Mucosa of stomach (tissue), 1 donor: ENCODE results near the gene CEP170.
"Not testable (repeated sequence)": the region's sequence is repeated elsewhere in the genome, so short reads cannot be mapped to it uniquely, and the experiment has no call there.

Experiments used
- H3K27me3 ChIP-seq: one replicate; pipeline ENCODE4 v1.7.0; 2013; ENCODE audit warnings: mild to moderate bottlenecking, low read length; ENCODE audit not compliant: control insufficient read depth, insufficient read depth
- H3K36me3 ChIP-seq: one replicate; pipeline ENCODE4 v1.7.0; 2013; ENCODE audit warnings: low read length; ENCODE audit not compliant: control insufficient read depth, insufficient read depth
- H3K4me1 ChIP-seq: one replicate; pipeline ENCODE4 v1.7.0; 2013; ENCODE audit warnings: mild to moderate bottlenecking, low read length; ENCODE audit not compliant: control insufficient read depth, insufficient read depth
- H3K4me3 ChIP-seq: one replicate; pipeline ENCODE4 v1.7.0; 2013; ENCODE audit warnings: low read length
- H3K9ac ChIP-seq: one replicate; pipeline ENCODE4 v1.7.0; 2013; ENCODE audit warnings: mild to moderate bottlenecking, low read length, moderate library complexity
- H3K9me3 ChIP-seq: one replicate; pipeline ENCODE4 v1.7.0; 2013; ENCODE audit warnings: mild to moderate bottlenecking, low read length, moderate library complexity; ENCODE audit not compliant: control insufficient read depth
- donor health status: Pancreatic carcinoma.

The CEP170 gene

GRCh38 chr1:243116187-243116586, 138.9 kb downstream of the CEP170 start:
- H3K27me3 ChIP-seq, H3K36me3 ChIP-seq, H3K4me3 ChIP-seq, H3K9me3 ChIP-seq, H3K9ac ChIP-seq, H3K4me1 ChIP-seq: not testable (repeated sequence)

GRCh38 chr1:243114769-243115168, 140.3 kb downstream of the CEP170 start:
- H3K4me1 ChIP-seq, H3K9ac ChIP-seq, H3K4me3 ChIP-seq, H3K36me3 ChIP-seq, H3K27me3 ChIP-seq, H3K9me3 ChIP-seq: not testable (repeated sequence)

- not testable (repeated sequence) for H3K4me3 ChIP-seq, H3K27me3 ChIP-seq, H3K9me3 ChIP-seq, H3K9ac ChIP-seq, H3K36me3 ChIP-seq, H3K4me1 ChIP-seq
These were observed 140.9 kb downstream of the CEP170 start for GRCh38 chr1:243114059-243114713.

GRCh38 chr1:243107171-243107570, 147.9 kb downstream of the CEP170 start:
- H3K36me3 ChIP-seq, H3K4me3 ChIP-seq, H3K9ac ChIP-seq, H3K27me3 ChIP-seq, H3K9me3 ChIP-seq, H3K4me1 ChIP-seq: not testable (repeated sequence)

GRCh38 chr1:243105652-243106332, 149.3 kb downstream of the CEP170 start:
- H3K4me1 ChIP-seq, H3K4me3 ChIP-seq, H3K27me3 ChIP-seq, H3K36me3 ChIP-seq, H3K9ac ChIP-seq, H3K9me3 ChIP-seq: not testable (repeated sequence)

GRCh38 chr1:243105104-243105503, 150.0 kb downstream of the CEP170 start:
- not testable (repeated sequence) for H3K4me1 ChIP-seq

GRCh38 chr1:243104452-243104851, 150.6 kb downstream of the CEP170 start:
- not testable (repeated sequence) for H3K36me3 ChIP-seq, H3K27me3 ChIP-seq, H3K4me1 ChIP-seq, H3K9me3 ChIP-seq, H3K9ac ChIP-seq, H3K4me3 ChIP-seq

More at GRCh38 chr1:243105104-243105503, 150.0 kb downstream of the CEP170 start:
- H3K4me3 ChIP-seq, H3K9ac ChIP-seq, H3K36me3 ChIP-seq, H3K27me3 ChIP-seq, H3K9me3 ChIP-seq: not testable (repeated sequence)

- H3K36me3 ChIP-seq, H3K4me3 ChIP-seq, H3K9ac ChIP-seq: not testable (repeated sequence)
These were observed 153.5 kb downstream of the CEP170 start for GRCh38 chr1:243101551-243102050.

GRCh38 chr1:243087368-243087767, 167.7 kb downstream of the CEP170 start:
- H3K4me3 ChIP-seq, H3K9me3 ChIP-seq, H3K27me3 ChIP-seq, H3K4me1 ChIP-seq, H3K36me3 ChIP-seq, H3K9ac ChIP-seq: not testable (repeated sequence)

More at GRCh38 chr1:243101551-243102050, 153.5 kb downstream of the CEP170 start:
- H3K4me1 ChIP-seq, H3K9me3 ChIP-seq, H3K27me3 ChIP-seq: not testable (repeated sequence)
